Caki2 (cell line): ENCODE results near the gene SUGCT. TPM values are rescaled to one million over a fixed set of nuclear protein-coding genes. Genes with fewer than 3 reads are reported as not detected.

Experiments used
- DNase-seq: peaks from one replicate; pipeline ENCODE4 v3.0.0-alpha.2; 2015; ENCODE audit warnings: low read depth
- in situ Hi-C: cut with HindIII; loops from 2 replicates; pipeline ENCODE4 v1.10.0; 2016; ENCODE audit warnings: low sequenced_read_pairs, low pct_unique_long_range_greater_than_20kb, mixed read lengths
- total RNA-seq: library from RNA; depleted of rRNA; stranded (reverse); fragments of >200 nt; shearing (Covaris generic); gene quantifications from 2 replicates; pipeline ENCODE4 v1.2.3, GENCODE V29; 2014; ENCODE audit warnings: low replicate concordance; rRNA removed

The SUGCT gene
- total RNA-seq, 1 experiment from 2014 or later, result 9.7 TPM

- in situ Hi-C loops, result no loop called here
- no peak for DNase-seq
These were observed 749.0 kb downstream of the SUGCT start for GRCh38 chr7:40883826-40884225.

GRCh38 chr7:40884241-40884640, 749.4 kb downstream of the SUGCT start:
- no peak for DNase-seq

GRCh38 chr7:40885503-40885902, 750.7 kb downstream of the SUGCT start:
- in situ Hi-C loops, result no loop called here
- DNase-seq, result peak; percentile 81

More at GRCh38 chr7:40884241-40884640, 749.4 kb downstream of the SUGCT start:
- in situ Hi-C loops, result no loop called here

GRCh38 chr7:40887099-40887498, 752.3 kb downstream of the SUGCT start:
- in situ Hi-C loops, result no loop called here
- DNase-seq, result no peak

- in situ Hi-C loops, result no loop called here
- no peak for DNase-seq
These were observed 753.7 kb downstream of the SUGCT start for GRCh38 chr7:40888499-40888898.

- DNase-seq, result no peak
- in situ Hi-C loops, result no loop called here
These were observed 754.3 kb downstream of the SUGCT start for GRCh38 chr7:40889099-40889498.

- no peak for DNase-seq
These were observed 754.7 kb downstream of the SUGCT start for GRCh38 chr7:40889539-40889938.

GRCh38 chr7:40890088-40890692, 755.4 kb downstream of the SUGCT start:
- in situ Hi-C loops, result no loop called here
- DNase-seq, result no peak

More at GRCh38 chr7:40889539-40889938, 754.7 kb downstream of the SUGCT start:
- in situ Hi-C loops, result no loop called here

GRCh38 chr7:40891232-40891631, 756.4 kb downstream of the SUGCT start:
- in situ Hi-C loops, result no loop called here
- no peak for DNase-seq

GRCh38 chr7:40899151-40899550, 764.3 kb downstream of the SUGCT start:
- in situ Hi-C loops, result no loop called here
- no peak for DNase-seq

- no peak for DNase-seq
- in situ Hi-C loops, result no loop called here
These were observed 765.1 kb downstream of the SUGCT start for GRCh38 chr7:40899636-40900507.

GRCh38 chr7:40903872-40904271, 769.1 kb downstream of the SUGCT start:
- DNase-seq, result no peak
- in situ Hi-C loops, result no loop called here

- DNase-seq, result no peak
- in situ Hi-C loops, result no loop called here
These were observed 772.5 kb downstream of the SUGCT start for GRCh38 chr7:40907286-40907685.

GRCh38 chr7:40909346-40909980, 774.7 kb downstream of the SUGCT start:
- DNase-seq, result no peak
- in situ Hi-C loops, result no loop called here

Other genes with a start within 250 kb of the SUGCT start
- gene CDK13, start 184.7 kb upstream of the SUGCT start, total RNA-seq, result 32.1 and 38.8 TPM in 2 replicates
- gene MPLKIP, start 383 bp upstream of the SUGCT start, total RNA-seq, result 50.9 and 51.6 TPM in 2 replicates